IMR-90 (cell line): ENCODE data around the gene CENPP.

Source experiments
- CEBPB ChIP-seq: IDR thresholded peaks from 2 replicates; pipeline ENCODE4 v1.6.1; 2012; ENCODE audit warnings: low read depth, low read length, improper control_type of control experiment
- CTCF ChIP-seq: conservative IDR thresholded peaks from 2 replicates; pipeline ENCODE4 v1.5.1; 2012; ENCODE audit warnings: mild to moderate bottlenecking, low read depth, low read length, improper control_type of control experiment
- MXI1 ChIP-seq: IDR thresholded peaks from 2 replicates; pipeline ENCODE4 v1.6.1; 2012; ENCODE audit warnings: low read depth, mild to moderate bottlenecking, low read length, moderate library complexity, borderline replicate concordance
- NFE2L2 ChIP-seq: fragments of 150-350 bp; IDR thresholded peaks from 2 replicates; pipeline ENCODE4 v1.6.1; 2016; ENCODE audit warnings: low read depth, mild to moderate bottlenecking, low read length
- POLR2A ChIP-seq: IDR thresholded peaks from 2 replicates; pipeline ENCODE4 v1.6.1; 2012; ENCODE audit warnings: mild to moderate bottlenecking, low read depth, low read length
- RAD21 ChIP-seq: IDR thresholded peaks from 2 replicates; pipeline ENCODE4 v1.6.1; 2012; ENCODE audit warnings: low read length, improper control_type of control experiment
- RFX5 ChIP-seq: IDR thresholded peaks from 2 replicates; pipeline ENCODE4 v1.8.0; 2012; ENCODE audit warnings: low read depth, mild to moderate bottlenecking, low read length, moderate library complexity
- TF ChIP-seq, protein P1 (sequence below): fragments of 150-350 bp; IDR thresholded peaks from 2 replicates; pipeline ENCODE4 v1.6.1; 2016; ENCODE audit warnings: low read depth, mild to moderate bottlenecking, low read length, moderate library complexity, borderline replicate concordance

DNA sequence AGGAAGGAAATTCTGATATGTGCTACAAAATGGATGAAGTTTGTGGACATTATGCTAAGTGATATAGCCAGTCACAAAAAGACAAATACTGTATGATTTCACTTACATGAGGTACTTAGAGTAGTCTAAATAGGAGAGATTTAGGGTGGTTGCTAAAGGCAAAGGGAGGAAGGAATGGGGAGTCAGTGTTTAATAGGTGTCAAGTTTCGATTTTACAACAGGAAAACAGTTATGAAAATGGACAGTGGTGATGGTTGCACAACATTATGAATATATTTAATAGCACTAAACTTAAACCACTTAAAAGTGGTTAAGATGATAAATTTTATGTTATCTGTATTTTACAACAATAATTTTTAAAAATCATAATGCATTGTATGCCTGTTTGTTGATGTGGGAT, 250.4 kb downstream of the CENPP start:
- TF ChIP-seq CTCF (no peak), NFE2L2 (no peak), POLR2A (no peak), MXI1 (no peak), CEBPB (peak; percentile 53), RAD21 (no peak), RFX5 (no peak)
- TF ChIP-seq, protein P1, sequence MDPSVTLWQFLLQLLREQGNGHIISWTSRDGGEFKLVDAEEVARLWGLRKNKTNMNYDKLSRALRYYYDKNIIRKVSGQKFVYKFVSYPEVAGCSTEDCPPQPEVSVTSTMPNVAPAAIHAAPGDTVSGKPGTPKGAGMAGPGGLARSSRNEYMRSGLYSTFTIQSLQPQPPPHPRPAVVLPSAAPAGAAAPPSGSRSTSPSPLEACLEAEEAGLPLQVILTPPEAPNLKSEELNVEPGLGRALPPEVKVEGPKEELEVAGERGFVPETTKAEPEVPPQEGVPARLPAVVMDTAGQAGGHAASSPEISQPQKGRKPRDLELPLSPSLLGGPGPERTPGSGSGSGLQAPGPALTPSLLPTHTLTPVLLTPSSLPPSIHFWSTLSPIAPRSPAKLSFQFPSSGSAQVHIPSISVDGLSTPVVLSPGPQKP, result no peak
